IPS-15b (cell line): Measurements from ENCODE around the gene UFSP1.

ENCODE experiments used
- H3K27me3 ChIP-seq: one replicate; pipeline ENCODE4 v1.6.1; 2013; ENCODE audit warnings: low read length; ENCODE audit not compliant: control insufficient read depth, insufficient read depth
- H3K36me3 ChIP-seq: one replicate; pipeline ENCODE4 v1.6.1; 2013; ENCODE audit warnings: low read length; ENCODE audit not compliant: control insufficient read depth, insufficient read depth
- H3K4me1 ChIP-seq: one replicate; pipeline ENCODE4 v1.6.1; 2013; ENCODE audit warnings: mild to moderate bottlenecking, low read length; ENCODE audit not compliant: control insufficient read depth, insufficient read depth
- H3K4me3 ChIP-seq: one replicate; pipeline ENCODE4 v1.5.1; 2013; ENCODE audit warnings: low read depth, low read length
- H3K9ac ChIP-seq: one replicate; pipeline ENCODE4 v1.6.1; 2013; ENCODE audit warnings: low read depth, mild to moderate bottlenecking, low read length
- H3K9me3 ChIP-seq: one replicate; pipeline ENCODE4 v1.6.1; 2013; ENCODE audit warnings: mild to moderate bottlenecking, low read length; ENCODE audit not compliant: control insufficient read depth, insufficient read depth

The UFSP1 gene

DNA sequence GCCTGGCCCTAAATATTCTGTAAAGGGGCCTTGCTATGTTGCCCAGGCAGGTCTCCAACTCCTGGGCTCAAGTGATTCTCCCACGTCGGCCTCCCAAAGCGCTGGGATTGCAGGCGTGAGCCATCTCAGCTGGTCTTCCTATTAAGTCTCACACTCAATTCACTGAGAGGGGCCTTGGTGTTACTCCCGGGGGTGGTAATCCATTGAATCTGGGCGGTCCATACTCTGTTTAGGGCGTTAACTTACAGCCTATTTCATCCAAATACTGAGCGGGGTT lies 15.3 kb downstream of the UFSP1 start:
- peaks cover 38% of the 10 kb centered on the region for H3K36me3 ChIP-seq
- H3K4me3 ChIP-seq = peak overlapping the region; percentile 97
- H3K27me3 ChIP-seq = no peaks in the 10 kb centered on the region
- no peaks in the 10 kb centered on the region for H3K9me3 ChIP-seq
- H3K4me1 ChIP-seq = peaks cover 3% of the 10 kb centered on the region
- peak overlapping the region; percentile 96 for H3K9ac ChIP-seq

DNA sequence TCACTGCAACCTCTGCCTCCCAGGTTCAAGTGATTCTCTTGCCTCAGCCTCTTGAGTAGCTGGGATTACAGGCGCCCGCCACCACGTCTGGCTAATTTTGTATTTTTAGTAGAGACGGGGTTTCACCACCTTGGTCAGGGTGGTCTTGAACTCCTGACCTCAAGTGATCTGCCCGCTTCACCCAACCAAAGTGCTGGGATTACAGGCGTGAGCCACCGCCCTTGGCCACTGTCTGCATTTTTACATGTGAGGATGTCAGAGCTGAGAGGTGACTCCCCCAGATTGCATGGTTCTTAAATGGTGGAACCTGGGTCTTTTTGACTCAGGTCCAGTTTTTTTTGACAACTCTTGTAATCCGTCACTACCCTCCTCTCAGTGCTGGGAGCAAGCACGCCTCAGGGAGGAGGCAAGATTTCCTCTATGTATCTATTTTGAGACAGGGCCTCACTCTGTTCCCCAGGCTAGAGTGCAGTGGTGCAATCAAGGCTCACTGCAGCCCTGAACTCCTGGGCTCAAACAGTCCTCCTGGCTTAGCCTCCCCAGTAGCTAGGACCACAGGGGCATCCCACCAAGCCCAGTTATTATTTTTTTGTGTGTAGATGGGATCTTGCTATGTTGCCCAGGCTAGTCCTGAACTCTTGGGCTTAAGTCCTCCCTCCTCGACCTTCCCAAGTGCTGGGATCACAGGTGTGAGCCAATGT lies 15.8 kb downstream of the UFSP1 start:
- peak overlapping the region; percentile 96 for H3K9ac ChIP-seq
- peaks cover 3% of the 10 kb centered on the region for H3K4me1 ChIP-seq
- H3K9me3 ChIP-seq = no peaks in the 10 kb centered on the region
- H3K27me3 ChIP-seq = no peaks in the 10 kb centered on the region
- peaks cover 43% of the 10 kb centered on the region for H3K36me3 ChIP-seq
- H3K4me3 ChIP-seq = peak overlapping the region; percentile 97

DNA sequence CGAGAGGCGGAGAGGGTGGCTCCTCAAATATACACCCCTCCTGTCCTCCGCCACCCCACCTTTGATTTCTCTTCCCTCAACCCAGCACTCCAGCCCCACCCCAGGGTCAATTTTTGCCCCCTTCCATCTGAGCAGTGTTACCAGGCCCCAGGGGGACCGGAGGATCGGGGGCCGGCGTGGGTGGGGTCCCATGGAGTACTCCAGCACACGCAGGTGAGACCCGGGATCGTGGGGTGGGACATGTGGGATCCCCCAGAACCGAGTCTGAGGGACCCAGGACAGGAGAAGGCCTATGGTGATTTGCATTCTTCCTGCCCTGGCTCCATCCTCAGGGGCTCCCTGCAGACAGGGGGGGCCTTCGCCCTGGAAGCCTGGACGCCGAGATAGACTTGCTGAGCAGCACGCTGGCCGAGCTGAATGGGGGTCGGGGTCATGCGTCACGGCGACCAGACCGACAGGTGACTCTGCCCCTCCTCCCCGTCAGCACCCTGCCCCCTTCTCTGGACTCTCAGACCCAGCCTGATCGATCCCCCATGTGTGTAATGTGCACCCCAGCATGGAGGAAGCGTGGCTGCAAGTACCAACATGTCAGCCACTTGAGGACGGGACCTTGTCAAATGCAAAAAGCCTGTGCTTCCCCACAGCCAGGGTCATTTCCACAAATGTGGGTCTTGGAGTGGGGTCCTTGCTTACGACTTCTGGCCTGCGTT lies 21.6 kb downstream of the UFSP1 start:
- peak overlapping the region; percentile 93 for H3K4me3 ChIP-seq
- H3K9ac ChIP-seq = peak overlapping the region; percentile 98
- peaks cover 40% of the 10 kb centered on the region for H3K36me3 ChIP-seq
- H3K27me3 ChIP-seq = no peaks in the 10 kb centered on the region
- H3K9me3 ChIP-seq = no peaks in the 10 kb centered on the region
- H3K4me1 ChIP-seq = peaks cover 4% of the 10 kb centered on the region

- H3K4me3 ChIP-seq = peak within 1 kb of the TSS; percentile 93
- peaks cover 4% of the 10 kb centered on the region for H3K4me1 ChIP-seq
- peaks cover 40% of the 10 kb centered on the region for H3K36me3 ChIP-seq
- H3K9ac ChIP-seq = peak within 1 kb of the TSS; percentile 98
- no peaks in the 10 kb centered on the region for H3K27me3 ChIP-seq
- no peaks in the 10 kb centered on the region for H3K9me3 ChIP-seq
Observed at GRCh38 chr7:100867040-100867775, 22.3 kb downstream of the UFSP1 start, which contains the start of gene TRIP6. Gene TRIP6, plus strand, starts transcription at chr7:100867387. Its CDS starts 111 bp downstream, at chr7:100867498.

- H3K4me3 ChIP-seq = peak overlapping the region; percentile 93
- H3K4me1 ChIP-seq = peaks cover 4% of the 10 kb centered on the region
- no peaks in the 10 kb centered on the region for H3K27me3 ChIP-seq
- peaks cover 42% of the 10 kb centered on the region for H3K36me3 ChIP-seq
- no peaks in the 10 kb centered on the region for H3K9me3 ChIP-seq
- H3K9ac ChIP-seq = peak overlapping the region; percentile 26
Observed at GRCh38 chr7:100866729-100867039, 22.8 kb downstream of the UFSP1 start.

GRCh38 chr7:100865938-100866728 lies 23.4 kb downstream of the UFSP1 start:
- H3K9me3 ChIP-seq = no peaks in the 10 kb centered on the region
- peaks cover 4% of the 10 kb centered on the region for H3K4me1 ChIP-seq
- no peaks in the 10 kb centered on the region for H3K27me3 ChIP-seq
- no peak overlapping the region for H3K4me3 ChIP-seq
- peaks cover 41% of the 10 kb centered on the region for H3K36me3 ChIP-seq
- H3K9ac ChIP-seq = peak overlapping the region; percentile 26

GRCh38 chr7:100865372-100865911 lies 24.1 kb downstream of the UFSP1 start:
- Histone ChIP-seq H3K4me3 (no peak overlapping the region), H3K9me3 (no peaks in the 10 kb centered on the region), H3K4me1 (peaks cover 4% of the 10 kb centered on the region), H3K36me3 (peaks cover 39% of the 10 kb centered on the region), H3K9ac (no peak overlapping the region), H3K27me3 (no peaks in the 10 kb centered on the region)

- Histone ChIP-seq H3K36me3 (peaks cover 40% of the 10 kb centered on the region), H3K4me3 (no peak overlapping the region), H3K4me1 (peaks cover 4% of the 10 kb centered on the region), H3K9me3 (no peaks in the 10 kb centered on the region), H3K9ac (no peak overlapping the region), H3K27me3 (no peaks in the 10 kb centered on the region)
Observed at GRCh38 chr7:100864263-100864845, 25.2 kb downstream of the UFSP1 start.

DNA sequence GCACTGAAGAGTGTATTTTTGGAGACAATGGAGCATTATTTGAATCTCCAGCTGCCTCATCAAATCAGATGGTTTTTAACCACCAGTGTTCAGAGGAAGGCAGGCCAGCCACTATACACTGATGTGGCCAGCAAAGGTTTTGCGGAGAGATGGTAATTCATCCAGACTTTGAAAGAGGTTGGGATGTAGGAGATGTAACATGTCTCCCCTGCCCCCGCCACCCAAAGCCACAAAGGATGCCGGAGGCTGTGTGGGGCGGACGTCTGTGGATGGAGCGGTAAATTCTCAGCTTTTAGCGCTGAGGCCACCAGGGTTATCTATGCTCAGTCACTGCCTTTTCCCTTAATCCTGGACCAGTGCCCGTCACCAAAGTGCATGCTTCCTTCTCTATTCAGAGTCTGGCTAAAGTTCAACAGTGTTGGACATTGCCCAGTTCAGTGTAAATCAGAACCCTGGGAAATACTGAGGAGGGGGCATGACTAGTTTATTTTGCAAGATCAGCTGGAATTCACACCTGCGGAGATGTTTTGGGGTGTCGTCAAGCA lies 26.0 kb downstream of the UFSP1 start:
- H3K36me3 ChIP-seq = peaks cover 34% of the 10 kb centered on the region
- H3K9ac ChIP-seq = no peak overlapping the region
- H3K4me1 ChIP-seq = peaks cover 4% of the 10 kb centered on the region
- no peaks in the 10 kb centered on the region for H3K9me3 ChIP-seq
- no peak overlapping the region for H3K4me3 ChIP-seq
- no peaks in the 10 kb centered on the region for H3K27me3 ChIP-seq

GRCh38 chr7:100861616-100861985 lies 27.9 kb downstream of the UFSP1 start:
- Histone ChIP-seq H3K27me3 (no peaks in the 10 kb centered on the region), H3K36me3 (peaks cover 34% of the 10 kb centered on the region), H3K4me3 (no peak overlapping the region), H3K4me1 (peaks cover 2% of the 10 kb centered on the region), H3K9me3 (no peaks in the 10 kb centered on the region), H3K9ac (no peak overlapping the region)
